Osteoblast (primary cell): ENCODE data around the gene FXYD1. TPM values are rescaled to one million over a fixed set of nuclear protein-coding genes. Genes with fewer than 3 reads are reported as not detected.
A peak's percentile ranks its signal among the peaks of the same experiment; 100 is the strongest.

ENCODE experiments used
- DNase-seq: peaks from one replicate; pipeline ENCODE4 v3.0.0; 2011; ENCODE audit warnings: low spot score, mixed read lengths; ENCODE audit not compliant: insufficient read length; ENCODE audit errors: missing footprints
- H2AFZ ChIP-seq: 2 replicates; pipeline ENCODE4 v1.6.0; 2011; ENCODE audit warnings: mild to moderate bottlenecking, low read length
- H3K27ac ChIP-seq: 2 replicates; pipeline ENCODE4 v1.5.1; 2011; ENCODE audit warnings: mild to moderate bottlenecking, low read depth, low read length, moderate library complexity
- H3K27me3 ChIP-seq: 2 replicates; pipeline ENCODE4 v1.6.0; 2012; ENCODE audit warnings: mild to moderate bottlenecking, control low read depth, inconsistent platforms, low read length, moderate library complexity; ENCODE audit not compliant: insufficient read depth
- H3K36me3 ChIP-seq: 2 replicates; pipeline ENCODE4 v1.5.1; 2011; ENCODE audit warnings: mild to moderate bottlenecking, low read length, control low read depth, moderate library complexity; ENCODE audit not compliant: insufficient read depth
- H3K4me1 ChIP-seq: 2 replicates; pipeline ENCODE4 v1.5.1; 2011; ENCODE audit warnings: mild to moderate bottlenecking, low read length, control low read depth, moderate library complexity; ENCODE audit not compliant: insufficient read depth
- H3K4me2 ChIP-seq: 2 replicates; pipeline ENCODE4 v1.6.0; 2011; ENCODE audit warnings: mild to moderate bottlenecking, low read length; ENCODE audit not compliant: insufficient read depth
- H3K4me3 ChIP-seq: fragments of 200-600 bp; sonication (generic); 3 replicates; pipeline ENCODE4 v1.5.1; 2012; ENCODE audit warnings: mild to moderate bottlenecking, low read length, inconsistent platforms; ENCODE audit not compliant: insufficient read depth
- H3K79me2 ChIP-seq: 2 replicates; pipeline ENCODE4 v1.6.0; 2012; ENCODE audit warnings: mild to moderate bottlenecking, low read length, control low read depth, inconsistent platforms; ENCODE audit not compliant: insufficient read depth
- H3K9me3 ChIP-seq: 2 replicates; pipeline ENCODE4 v1.5.1; 2011; ENCODE audit warnings: low read depth, low read length, control low read depth
- H4K20me1 ChIP-seq: 2 replicates; pipeline ENCODE4 v1.6.0; 2012; ENCODE audit warnings: mild to moderate bottlenecking, low read length, control low read depth; ENCODE audit not compliant: insufficient read depth
- CTCF ChIP-seq: IDR thresholded peaks from 2 replicates; pipeline ENCODE4 v1.5.1; 2011; ENCODE audit warnings: mild to moderate bottlenecking, low read depth, low read length, moderate library complexity; ENCODE audit errors: extremely low read depth
- total RNA-seq: library from RNA; depleted of rRNA; stranded (reverse); fragments of >200 nt; gene quantifications from 2 replicates; pipeline ENCODE4 v1.2.3, GENCODE V29; 2012

FXYD1 gene
- total RNA-seq, 1 donor, result not detected

GRCh38 chr19:35093430-35093829, 45.2 kb upstream of the FXYD1 start:
- Histone ChIP-seq H3K9me3 (no peaks in the 10 kb centered on the region), H3K4me1 (no peaks in the 10 kb centered on the region), H2AFZ (no peak overlapping the region), H3K27ac (no peak overlapping the region), H3K79me2 (no peaks in the 10 kb centered on the region), H3K4me2 (no peak overlapping the region), H4K20me1 (no peaks in the 10 kb centered on the region), H3K36me3 (no peaks in the 10 kb centered on the region), H3K27me3 (peaks cover 3% of the 10 kb centered on the region), H3K4me3 (no peak overlapping the region)
- DNase-seq, result peak; percentile 32
- TF ChIP-seq CTCF, result no peak

DNA sequence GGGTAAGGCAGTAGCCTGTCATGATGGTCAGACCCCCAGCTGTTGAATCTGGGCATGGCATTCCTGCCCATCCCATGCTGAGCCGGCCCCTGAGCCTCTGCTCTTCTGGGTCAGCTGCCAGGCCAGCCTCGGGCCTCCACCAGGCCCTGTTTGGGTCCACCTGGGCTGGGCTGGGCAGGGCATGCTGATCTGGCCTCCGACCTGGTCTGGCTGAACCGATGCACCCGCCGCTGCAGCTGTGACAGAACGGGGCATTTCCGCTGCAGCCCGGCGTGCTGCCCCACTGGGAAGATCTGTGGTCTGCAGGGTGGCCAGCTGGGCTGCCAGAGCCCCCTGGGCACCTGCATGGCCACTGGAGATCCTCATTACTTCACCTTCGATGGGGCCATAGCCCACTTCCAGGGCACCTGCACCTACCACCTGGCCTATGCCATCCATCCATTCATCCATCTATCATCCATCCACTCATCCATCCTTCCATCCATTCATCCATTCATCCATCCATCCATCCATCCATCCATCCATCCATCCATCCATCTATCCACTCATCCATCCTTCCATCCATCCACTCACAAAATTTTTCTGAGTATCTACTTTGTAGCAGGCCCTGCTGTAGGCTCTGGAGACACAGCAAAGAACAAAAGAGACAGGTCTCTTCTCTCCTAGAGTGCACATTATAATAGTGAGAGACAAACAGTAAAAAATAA, 44.5 kb upstream of the FXYD1 start:
- Histone ChIP-seq H3K4me3 (no peak overlapping the region), H3K4me2 (no peak overlapping the region), H2AFZ (no peak overlapping the region), H3K4me1 (no peaks in the 10 kb centered on the region), H3K27me3 (peaks cover 3% of the 10 kb centered on the region), H4K20me1 (no peaks in the 10 kb centered on the region), H3K9me3 (no peaks in the 10 kb centered on the region), H3K36me3 (no peaks in the 10 kb centered on the region), H3K79me2 (no peaks in the 10 kb centered on the region), H3K27ac (no peak overlapping the region)
- no peak for TF ChIP-seq CTCF
- DNase-seq, result peak; percentile 34

DNA sequence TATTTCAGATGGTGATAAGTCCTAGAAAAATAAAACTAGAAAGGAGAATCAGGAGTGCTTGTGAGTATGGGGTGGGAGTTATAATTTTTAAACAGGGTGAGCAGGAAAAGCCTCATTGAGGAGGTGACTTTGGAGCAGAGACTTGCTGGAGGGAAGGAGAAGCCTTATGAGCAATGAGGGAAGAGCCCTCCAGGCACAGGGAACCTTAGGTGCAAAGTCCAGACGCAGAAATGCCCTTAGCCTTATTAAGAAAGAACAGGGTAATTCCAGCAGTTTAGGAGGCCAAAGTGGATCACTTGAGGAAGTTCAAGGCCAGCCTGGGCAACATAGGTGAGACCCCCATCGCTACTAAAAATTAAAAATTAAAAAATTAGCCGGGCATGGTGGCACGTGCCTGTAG, 44.0 kb upstream of the FXYD1 start:
- Histone ChIP-seq H3K9me3 (no peaks in the 10 kb centered on the region), H3K4me3 (no peak overlapping the region), H3K79me2 (no peaks in the 10 kb centered on the region), H2AFZ (no peak overlapping the region), H3K4me2 (no peak overlapping the region), H3K27me3 (peaks cover 3% of the 10 kb centered on the region), H3K27ac (no peak overlapping the region), H3K4me1 (no peaks in the 10 kb centered on the region), H4K20me1 (no peaks in the 10 kb centered on the region), H3K36me3 (no peaks in the 10 kb centered on the region)
- TF ChIP-seq CTCF, result no peak
- DNase-seq, result no peak

DNA sequence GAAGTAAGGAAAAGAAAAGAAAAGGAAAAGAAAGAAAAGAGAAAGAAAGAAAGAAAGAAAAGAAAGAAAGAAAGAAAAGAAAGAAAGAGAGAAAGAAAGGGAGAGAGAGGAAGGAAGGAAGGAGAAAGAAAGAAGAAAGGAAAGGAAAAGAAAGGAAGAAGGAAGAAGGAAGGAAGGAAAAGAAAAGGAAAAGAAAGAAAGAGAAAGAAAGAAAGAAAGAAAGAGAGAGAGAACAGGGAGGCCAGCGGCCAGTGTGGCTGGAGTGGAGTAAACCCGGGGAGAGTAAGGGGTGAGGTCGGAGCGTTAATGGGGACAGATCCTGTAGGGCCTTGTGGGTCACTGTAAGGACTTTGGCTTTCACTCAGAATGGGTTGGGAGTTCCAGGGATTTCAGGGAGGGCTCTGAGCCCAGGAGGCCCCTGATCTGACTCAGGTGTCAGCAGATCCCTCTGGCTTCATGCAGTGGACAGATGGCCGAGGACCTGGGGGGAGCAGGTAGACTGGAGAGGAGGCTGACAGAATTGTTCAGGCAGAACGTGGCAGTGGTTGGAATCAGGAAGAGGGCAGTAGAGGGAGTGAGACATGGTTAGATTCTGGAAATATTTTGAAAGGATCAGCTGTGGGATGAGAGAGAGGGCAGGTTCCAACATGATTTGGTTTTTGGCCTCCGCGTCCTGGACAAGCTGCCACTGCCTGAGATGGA, 42.8 kb upstream of the FXYD1 start:
- peak; percentile 71 for DNase-seq
- no peaks in the 10 kb centered on the region for H3K36me3 ChIP-seq
- peaks cover 3% of the 10 kb centered on the region for H3K27me3 ChIP-seq
- no peaks in the 10 kb centered on the region for H3K79me2 ChIP-seq
- H3K27ac ChIP-seq, result no peak overlapping the region
- H3K9me3 ChIP-seq, result no peaks in the 10 kb centered on the region
- no peak overlapping the region for H3K4me2 ChIP-seq
- no peak overlapping the region for H2AFZ ChIP-seq
- TF ChIP-seq CTCF, result no peak
- no peaks in the 10 kb centered on the region for H4K20me1 ChIP-seq
- no peak overlapping the region for H3K4me3 ChIP-seq
- no peaks in the 10 kb centered on the region for H3K4me1 ChIP-seq
